ENCODE results near the gene PAX5.

Gene PAX5

DNA sequence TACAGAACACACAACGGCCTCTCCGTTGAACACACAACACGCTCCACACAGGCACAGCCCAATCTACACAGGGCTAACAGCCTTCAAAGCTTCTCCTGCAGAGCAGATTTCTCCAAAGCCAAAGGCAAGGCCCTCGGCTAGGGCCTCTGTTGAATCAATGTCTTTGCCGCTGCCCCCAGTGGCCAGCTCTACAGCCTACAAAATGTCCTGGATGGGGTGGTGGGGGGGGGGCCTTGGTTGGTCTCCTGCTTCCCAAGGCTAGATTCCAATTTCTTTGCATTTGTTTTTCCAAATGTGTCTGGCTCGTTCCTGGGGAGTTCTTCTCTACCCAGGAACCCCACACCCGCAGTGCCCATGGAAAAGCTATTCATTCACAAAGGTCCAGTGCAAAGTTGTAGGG is 167.2 kb downstream of the PAX5 start:
- no peak for DNase-seq (ENCODE audit: insufficient read length, low spot score)
- no peak for FAIRE-seq

DNA sequence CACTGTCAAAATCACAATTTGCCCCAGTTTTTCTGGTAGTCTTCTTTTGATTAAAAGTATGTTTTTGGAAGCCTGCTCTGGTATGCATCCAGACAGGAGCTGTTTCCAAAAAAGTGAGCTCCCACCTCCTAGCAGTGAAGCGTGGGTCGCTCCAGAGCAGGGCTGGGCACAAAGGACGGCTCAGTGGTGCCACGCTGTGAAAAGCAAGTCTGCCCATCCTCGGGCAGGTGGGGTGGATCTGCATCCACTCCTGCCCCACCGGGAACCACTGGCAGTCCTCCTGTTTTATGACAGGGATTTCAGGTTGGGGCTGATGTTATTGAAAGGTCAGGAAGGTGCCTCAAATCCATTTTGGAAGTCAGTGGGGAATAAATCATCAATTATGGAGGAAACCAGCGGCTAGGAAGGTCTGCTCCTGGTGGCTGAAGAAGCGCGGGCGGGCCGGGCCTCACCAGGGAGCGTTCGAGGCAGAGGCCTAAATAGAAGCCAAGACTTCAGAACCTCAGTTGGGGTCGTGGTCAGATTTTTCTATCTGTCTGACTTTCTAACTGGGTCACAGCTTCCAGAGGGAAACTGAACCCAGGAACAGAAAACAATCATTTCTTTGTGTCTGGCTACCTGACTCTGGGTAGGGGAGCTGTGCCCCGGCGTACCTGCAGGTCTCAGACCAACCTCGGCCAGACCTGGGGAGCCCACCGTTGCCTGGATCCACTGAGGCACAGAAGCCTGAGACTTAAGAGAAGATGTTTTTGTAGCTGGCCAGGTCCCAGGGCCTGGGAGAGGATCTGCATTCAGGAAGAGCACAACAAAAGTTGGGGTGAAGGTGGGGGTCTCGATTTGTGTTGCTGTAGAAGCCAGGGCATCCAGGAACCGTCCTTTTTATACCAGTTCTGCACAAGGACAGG is 168.1 kb downstream of the PAX5 start:
- DNase-seq (ENCODE audit: insufficient read length, low spot score) (no peak), FAIRE-seq (no peak)

DNA sequence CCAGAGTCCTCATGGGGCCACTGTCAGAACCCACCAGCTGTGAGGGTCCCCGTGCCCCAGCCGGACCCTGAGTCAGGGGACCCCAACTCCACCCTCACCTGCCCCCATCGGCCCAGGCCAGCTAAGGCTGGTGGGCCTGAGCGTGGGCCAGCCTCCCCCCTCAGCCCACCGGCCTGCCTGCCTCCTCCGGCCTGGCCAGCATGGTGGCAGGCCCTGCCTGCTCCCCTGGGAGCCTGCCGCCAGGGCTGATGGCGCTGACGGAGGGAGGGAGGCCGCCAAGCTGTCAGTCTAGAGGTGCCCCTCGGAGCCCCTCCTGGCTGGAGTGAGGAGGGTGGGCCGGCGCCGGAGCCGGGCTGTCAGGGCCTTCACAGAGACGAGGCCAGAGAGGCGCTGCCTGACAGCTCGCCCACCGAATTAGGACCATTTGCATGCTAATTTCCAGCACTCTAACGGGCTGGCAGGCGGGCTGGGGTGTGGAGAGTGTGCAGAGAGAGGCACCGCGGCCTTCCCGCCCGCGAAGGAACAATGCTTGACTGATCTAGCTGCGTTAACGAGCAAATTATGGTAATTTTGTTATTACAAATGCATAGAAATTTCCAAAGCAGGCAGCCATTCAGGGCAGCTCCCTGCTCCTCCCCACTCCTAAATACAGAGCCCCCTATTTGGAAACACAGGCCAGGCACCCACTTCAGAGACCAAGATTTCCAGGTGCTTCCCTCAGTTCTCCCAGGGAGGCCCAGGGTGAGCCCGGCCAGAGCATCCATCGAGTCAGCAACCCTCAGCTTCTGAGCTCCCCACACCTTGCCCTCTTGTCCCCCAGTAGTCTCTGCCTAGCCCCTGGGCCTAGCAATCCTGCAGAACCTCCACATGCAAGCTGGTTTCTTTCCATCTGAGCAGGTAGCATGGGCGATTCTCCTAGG is 169.3 kb downstream of the PAX5 start:
- DNase-seq (ENCODE audit: insufficient read length, low spot score) (no peak), FAIRE-seq (no peak)

DNA sequence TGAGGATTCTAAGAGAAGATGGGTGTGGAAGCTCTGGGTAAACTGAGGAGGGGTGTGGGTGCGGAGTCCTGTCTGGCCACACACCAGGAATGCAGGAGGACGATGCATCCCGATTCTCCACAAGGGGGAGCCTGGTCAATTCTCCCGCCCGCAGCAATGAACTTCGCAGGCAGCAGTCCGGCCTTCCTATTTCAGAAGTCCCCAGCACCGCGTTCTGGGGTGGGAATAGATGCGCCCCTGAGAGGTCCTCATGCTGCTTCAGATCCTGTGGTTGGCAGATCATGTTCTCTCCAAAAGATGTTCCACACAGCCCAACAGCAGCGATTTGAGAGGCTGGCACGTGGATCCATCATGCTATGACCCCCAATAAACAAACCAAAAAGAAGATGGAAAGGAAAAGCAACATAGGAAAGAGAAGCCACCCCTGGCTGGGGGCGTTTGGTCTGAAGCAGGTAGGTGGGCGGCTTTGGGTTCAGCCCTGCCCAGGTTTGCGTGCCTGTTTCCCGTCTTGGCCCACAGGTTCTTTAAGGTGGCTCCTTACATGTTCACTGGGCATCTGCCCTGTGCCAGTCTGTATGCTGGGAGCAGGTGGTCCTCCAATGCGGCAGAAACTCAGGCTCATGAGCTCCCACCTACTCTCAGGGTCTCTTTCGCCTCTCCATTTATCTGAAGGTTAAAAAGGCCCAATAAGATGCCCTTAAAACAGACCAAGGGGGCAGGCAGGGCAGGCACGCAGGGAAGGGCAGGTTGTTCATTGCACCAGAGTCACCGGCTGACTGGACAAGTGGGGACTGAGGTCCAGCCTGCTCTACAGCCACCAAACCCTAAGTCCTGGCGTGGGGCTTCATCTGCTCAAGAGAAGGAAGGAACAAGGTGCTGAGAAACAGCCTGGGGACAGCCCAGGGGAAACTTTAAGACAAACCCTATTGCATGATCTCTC is 171.6 kb downstream of the PAX5 start:
- no peak for FAIRE-seq
- DNase-seq (ENCODE audit: insufficient read length, low spot score): no peak

- FAIRE-seq (no peak), DNase-seq (ENCODE audit: insufficient read length, low spot score) (no peak)
Observed at GRCh38 chr9:36861528-36862205, 172.4 kb downstream of the PAX5 start.

DNA sequence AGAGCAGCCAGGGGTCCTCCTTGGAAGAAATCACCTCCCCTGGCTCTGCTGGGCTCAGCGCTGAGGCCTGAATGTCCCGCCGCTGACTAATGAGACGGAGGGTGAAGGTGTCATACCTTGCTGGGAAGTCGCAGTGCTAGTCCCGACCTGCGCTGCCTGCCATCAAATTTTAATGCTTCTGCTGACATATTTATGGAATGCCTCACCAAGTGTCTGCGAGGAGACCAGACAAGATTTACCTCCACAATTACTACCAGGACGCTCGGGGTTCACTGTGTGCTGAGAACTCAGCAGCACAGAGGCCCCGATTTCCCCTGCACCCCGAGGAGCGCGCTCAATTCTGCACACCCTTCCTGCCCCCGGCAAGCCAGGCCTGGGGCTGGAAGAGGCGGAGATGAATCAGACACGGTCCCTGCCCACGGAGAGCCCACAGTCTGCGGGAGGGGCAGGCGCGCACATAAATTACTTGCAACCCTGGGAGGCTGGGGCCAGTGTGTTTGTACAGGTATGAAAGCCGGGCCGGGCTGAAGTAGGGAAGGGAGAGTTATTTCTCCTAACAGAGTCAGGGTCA is 175.2 kb downstream of the PAX5 start:
- FAIRE-seq (no peak), DNase-seq (ENCODE audit: insufficient read length, low spot score) (no peak)

- FAIRE-seq: peak; percentile 18
Observed at GRCh38 chr9:36855448-36856315, 178.4 kb downstream of the PAX5 start.

DNA sequence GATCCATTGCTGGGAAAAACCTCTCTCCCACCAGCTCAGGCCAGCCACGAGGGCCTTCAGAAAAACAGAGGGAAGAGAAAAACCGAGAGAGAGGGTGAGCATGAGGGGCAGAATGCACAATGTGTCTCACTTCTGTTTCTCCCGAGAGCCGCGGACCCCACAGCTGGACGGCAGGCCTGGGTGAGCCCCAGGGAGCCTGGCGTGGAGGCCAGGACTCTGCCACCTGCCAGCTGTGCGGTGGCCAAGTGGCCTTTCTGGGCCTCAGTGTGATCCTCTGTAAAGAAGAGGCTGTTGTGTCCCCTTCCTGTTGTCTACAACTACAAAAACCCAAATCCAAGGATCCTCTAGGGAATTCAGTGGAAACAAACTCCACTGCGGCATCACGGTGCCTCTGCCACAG is 179.3 kb downstream of the PAX5 start:
- FAIRE-seq: no peak
- no peak for DNase-seq (ENCODE audit: insufficient read length, low spot score)

More at GRCh38 chr9:36855448-36856315, 178.4 kb downstream of the PAX5 start:
- peak; percentile 63 for DNase-seq (ENCODE audit: insufficient read length, low spot score)

GRCh38 chr9:36854034-36854433 is 180.0 kb downstream of the PAX5 start:
- no peak for FAIRE-seq
- DNase-seq (ENCODE audit: insufficient read length, low spot score): no peak

DNA sequence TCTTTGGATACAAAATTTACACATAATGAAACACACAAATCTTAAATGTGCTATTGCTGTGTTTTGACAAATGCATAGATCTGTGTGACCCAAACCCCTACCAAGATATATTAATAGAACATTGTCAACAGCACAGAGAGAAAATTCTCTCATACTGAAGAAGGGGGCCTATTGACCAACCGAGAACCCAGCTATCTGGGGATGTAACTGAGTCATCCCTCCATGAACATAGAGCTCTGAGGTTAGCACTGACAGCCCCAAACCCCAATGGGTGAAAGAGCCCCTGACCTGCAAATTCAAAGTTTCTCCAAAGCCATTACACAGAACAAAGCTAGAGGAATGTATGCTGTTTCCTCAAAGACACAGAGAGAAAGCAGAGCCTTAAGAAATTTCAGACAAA is 180.8 kb downstream of the PAX5 start:
- no peak for DNase-seq (ENCODE audit: insufficient read length, low spot score)

DNA sequence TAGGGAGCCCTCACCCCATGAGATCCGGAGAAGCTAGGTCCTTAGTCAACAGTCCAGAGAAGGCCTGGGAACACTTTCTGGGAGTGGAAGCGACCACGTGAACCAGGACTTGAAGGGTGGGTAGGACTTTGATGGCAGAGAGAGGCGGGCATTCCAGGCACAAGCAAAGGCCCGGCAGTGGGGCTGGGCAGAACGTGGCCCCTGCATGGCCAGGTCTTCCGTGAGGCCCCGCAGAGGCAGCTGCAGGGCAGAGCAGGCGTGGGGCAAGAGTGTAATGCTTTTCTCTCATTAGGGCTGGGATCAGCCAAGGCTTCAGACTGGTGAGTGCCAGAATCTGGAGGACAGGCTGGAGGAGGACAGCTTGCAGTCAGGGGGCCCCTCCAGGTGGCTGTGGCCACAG is 184.1 kb downstream of the PAX5 start:
- no peak for DNase-seq (ENCODE audit: insufficient read length, low spot score)
- no peak for FAIRE-seq

More for the DNA sequence above, 180.8 kb downstream of the PAX5 start:
- FAIRE-seq: no peak

DNA sequence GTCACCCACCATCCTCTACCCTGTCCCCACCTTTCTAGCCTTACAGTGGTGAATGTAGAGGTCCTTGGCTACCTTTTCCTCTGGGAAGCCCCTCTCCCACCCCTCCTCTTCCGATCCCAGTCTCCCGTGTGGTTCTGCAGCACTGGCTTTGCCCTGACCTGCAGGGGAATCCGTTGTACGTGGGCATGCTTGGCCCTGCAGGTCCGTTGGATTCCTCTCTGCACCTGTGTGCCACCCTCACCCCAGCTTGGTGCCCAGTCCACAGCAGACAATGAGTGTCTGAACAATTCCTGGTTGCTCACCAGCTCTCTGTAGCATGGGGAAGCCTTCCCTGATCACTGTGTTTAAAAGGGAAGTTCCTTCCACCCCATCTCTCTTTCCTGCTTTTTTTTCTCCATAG is 185.1 kb downstream of the PAX5 start:
- no peak for DNase-seq (ENCODE audit: insufficient read length, low spot score)
- FAIRE-seq: no peak

- DNase-seq (ENCODE audit: insufficient read length, low spot score) (no peak), FAIRE-seq (no peak)
Observed at GRCh38 chr9:36847781-36848673, 186.0 kb downstream of the PAX5 start.

DNA sequence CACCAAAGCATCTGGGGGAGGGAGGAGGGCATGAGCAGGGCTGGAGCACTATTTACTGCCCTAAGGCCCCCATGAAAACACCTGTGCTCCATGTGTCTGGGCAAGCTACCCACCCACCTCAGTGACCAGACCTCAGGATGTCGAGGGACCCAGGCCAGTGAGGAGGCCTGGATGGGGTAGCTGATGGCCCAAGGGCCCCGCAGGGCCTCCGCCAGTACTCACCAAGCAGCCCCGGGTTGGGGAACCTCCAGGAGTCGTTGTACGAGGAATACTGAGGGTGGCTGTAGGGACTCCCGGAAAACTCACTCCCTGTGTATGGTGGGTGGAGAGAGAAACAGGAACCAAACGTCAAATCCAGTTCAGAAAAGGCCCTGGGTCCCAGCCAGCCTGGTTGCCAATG is 187.4 kb downstream of the PAX5 start:
- DNase-seq (ENCODE audit: insufficient read length, low spot score) (no peak), FAIRE-seq (no peak)

- no peak for FAIRE-seq
- no peak for DNase-seq (ENCODE audit: insufficient read length, low spot score)
Observed at GRCh38 chr9:36845844-36846243, 188.2 kb downstream of the PAX5 start.

DNA sequence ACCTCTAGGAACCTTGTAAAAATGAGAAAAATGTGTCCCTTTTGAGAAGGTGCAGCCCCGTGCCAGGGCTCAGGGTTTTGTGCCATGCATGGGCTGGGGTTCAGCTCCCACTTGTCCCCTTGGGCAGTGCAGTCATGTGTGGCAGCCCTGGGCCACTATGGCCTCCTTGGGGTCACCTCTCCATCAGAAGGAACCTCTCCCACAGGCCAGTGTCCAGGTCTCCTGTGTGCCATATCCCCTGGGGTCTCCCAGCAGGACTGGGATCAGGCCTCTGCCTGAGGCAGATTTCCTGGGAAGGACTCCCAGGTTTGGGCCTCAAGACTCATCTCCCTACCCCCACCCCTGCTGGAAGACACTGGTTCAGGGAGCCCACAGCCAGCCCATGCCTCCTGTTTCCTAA is 189.1 kb downstream of the PAX5 start:
- FAIRE-seq: no peak

DNA sequence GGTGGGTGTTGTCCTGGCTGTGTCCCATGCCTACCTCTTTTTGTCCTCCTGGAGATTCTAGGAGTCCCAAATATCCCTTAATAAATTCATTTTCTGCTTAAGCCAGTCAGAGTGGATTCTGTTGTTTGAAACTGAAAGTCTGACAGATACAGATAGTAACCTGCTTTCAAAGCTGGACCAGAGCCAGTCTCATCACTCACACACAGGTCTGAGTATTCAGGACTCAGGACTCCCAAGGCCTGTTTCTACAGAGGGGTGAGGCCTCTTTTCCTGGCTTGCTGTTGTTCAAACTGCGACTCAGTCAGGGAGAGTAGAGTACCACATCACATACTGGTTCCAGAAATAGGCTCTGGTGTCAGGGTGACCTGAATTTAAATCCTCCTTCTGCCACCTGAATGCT is 190.1 kb downstream of the PAX5 start:
- no peak for DNase-seq (ENCODE audit: insufficient read length, low spot score)
- no peak for FAIRE-seq

More for the DNA sequence above, 189.1 kb downstream of the PAX5 start:
- no peak for DNase-seq (ENCODE audit: insufficient read length, low spot score)

Measured in GM19239 (cell line).